HG03457 (cell line): ENCODE measurements around the gene C2orf69.
"Not testable (repeated sequence)": the region's sequence is repeated elsewhere in the genome, so short reads cannot be mapped to it uniquely, and the experiment has no call there.

Source experiments
- ATAC-seq: cut with Tn5 transposase; IDR thresholded peaks from one replicate; pipeline ENCODE4 v1.9.1; 2021; ENCODE audit warnings: moderate number of reproducible peaks; ENCODE audit not compliant: unreplicated experiment

C2orf69 gene

GRCh38 chr2:199911052-199911876, at the start of gene C2orf69:
Gene C2orf69, plus strand, starts transcription at chr2:199911293. Its CDS starts 146 bp downstream, at chr2:199911439.
- ATAC-seq, result peak; percentile 87

GRCh38 chr2:199862788-199863187, 48.3 kb upstream of the C2orf69 start:
- ATAC-seq, result no peak

- ATAC-seq, result no peak
Observed at GRCh38 chr2:199865905-199866304, 45.2 kb upstream of the C2orf69 start.

- ATAC-seq, result no peak
Observed at GRCh38 chr2:199868431-199869226, 42.5 kb upstream of the C2orf69 start.

- no peak for ATAC-seq
Observed at GRCh38 chr2:199869227-199869541, 41.9 kb upstream of the C2orf69 start.

- ATAC-seq, result no peak
Observed at GRCh38 chr2:199869653-199870052, 41.4 kb upstream of the C2orf69 start.

- no peak for ATAC-seq
Observed at GRCh38 chr2:199870581-199870980, 40.5 kb upstream of the C2orf69 start.

GRCh38 chr2:199874209-199874608, 36.9 kb upstream of the C2orf69 start:
- no peak for ATAC-seq

GRCh38 chr2:199875400-199875799, 35.7 kb upstream of the C2orf69 start:
- ATAC-seq, result no peak

GRCh38 chr2:199882667-199883066, 28.4 kb upstream of the C2orf69 start:
- no peak for ATAC-seq

GRCh38 chr2:199883474-199884212, 27.4 kb upstream of the C2orf69 start:
- no peak for ATAC-seq

- ATAC-seq, result no peak
Observed at GRCh38 chr2:199895406-199895805, 15.7 kb upstream of the C2orf69 start.

- ATAC-seq, result no peak
Observed at GRCh38 chr2:199896617-199897016, 14.5 kb upstream of the C2orf69 start.

- no peak for ATAC-seq
Observed at GRCh38 chr2:199901942-199902341, 9.2 kb upstream of the C2orf69 start.

- ATAC-seq, result no peak
Observed at GRCh38 chr2:199902486-199903110, 8.5 kb upstream of the C2orf69 start.

- ATAC-seq, result no peak
Observed at GRCh38 chr2:199903111-199903510, 8.0 kb upstream of the C2orf69 start.

- no peak for ATAC-seq
Observed at GRCh38 chr2:199907008-199907714, 3.9 kb upstream of the C2orf69 start.

- ATAC-seq, result no peak
Observed at GRCh38 chr2:199910338-199911051, 598 bp upstream of the C2orf69 start.

GRCh38 chr2:199911877-199912161, 726 bp downstream of the C2orf69 start:
- no peak for ATAC-seq

GRCh38 chr2:199912553-199913114, 1.5 kb downstream of the C2orf69 start:
- not testable (repeated sequence) for ATAC-seq
